GM19035 (cell line): ENCODE measurements around the gene METTL25.
"Not testable (repeated sequence)": the region's sequence is repeated elsewhere in the genome, so short reads cannot be mapped to it uniquely, and the experiment has no call there.

Experiments used
- ATAC-seq: cut with Tn5 transposase; IDR thresholded peaks from one replicate; pipeline ENCODE4 v1.9.1; 2021; ENCODE audit not compliant: unreplicated experiment

Gene METTL25

GRCh38 chr12:82358200-82359114, at the start of gene METTL25, which contains the start of gene CCDC59:
Gene METTL25, plus strand, starts transcription at chr12:82358529. Its CDS starts 37 bp downstream, at chr12:82358566.
Gene CCDC59, minus strand, starts transcription at chr12:82358387. Its CDS starts 11 bp downstream, at chr12:82358376.
- peak; percentile 95 for ATAC-seq

- no peak for ATAC-seq
These were observed 43.9 kb upstream of the METTL25 start for GRCh38 chr12:82314406-82314892.

GRCh38 chr12:82319276-82319675, 39.1 kb upstream of the METTL25 start:
- no peak for ATAC-seq

- ATAC-seq: no peak
These were observed 32.6 kb upstream of the METTL25 start for GRCh38 chr12:82325540-82326336.

- no peak for ATAC-seq
These were observed 31.3 kb upstream of the METTL25 start for GRCh38 chr12:82326905-82327503.

- ATAC-seq: no peak
These were observed 30.5 kb upstream of the METTL25 start for GRCh38 chr12:82327861-82328260.

GRCh38 chr12:82329508-82329907, 28.8 kb upstream of the METTL25 start:
- no peak for ATAC-seq

GRCh38 chr12:82350161-82350560, 8.2 kb upstream of the METTL25 start:
- no peak for ATAC-seq

- ATAC-seq: no peak
These were observed 6.9 kb upstream of the METTL25 start for GRCh38 chr12:82351390-82351789.

- no peak for ATAC-seq
These were observed 989 bp upstream of the METTL25 start for GRCh38 chr12:82357340-82357739.

- ATAC-seq: no peak
These were observed 507 bp upstream of the METTL25 start for GRCh38 chr12:82357845-82358199.

GRCh38 chr12:82359115-82359478, 768 bp downstream of the METTL25 start:
- ATAC-seq: peak; percentile 10

- not testable (repeated sequence) for ATAC-seq
These were observed 2.5 kb downstream of the METTL25 start for GRCh38 chr12:82360834-82361233.

- no peak for ATAC-seq
These were observed 3.2 kb downstream of the METTL25 start for GRCh38 chr12:82361461-82361915.

- ATAC-seq: no peak
These were observed 5.7 kb downstream of the METTL25 start for GRCh38 chr12:82363990-82364389.

- ATAC-seq: no peak
These were observed 7.9 kb downstream of the METTL25 start for GRCh38 chr12:82366197-82366596.

GRCh38 chr12:82375201-82375600, 16.9 kb downstream of the METTL25 start:
- no peak for ATAC-seq

- no peak for ATAC-seq
These were observed 20.7 kb downstream of the METTL25 start for GRCh38 chr12:82378997-82379396.

- no peak for ATAC-seq
These were observed 25.7 kb downstream of the METTL25 start for GRCh38 chr12:82383930-82384552.

GRCh38 chr12:82398879-82399278, 40.5 kb downstream of the METTL25 start:
- ATAC-seq: no peak

- ATAC-seq: no peak
These were observed 42.5 kb downstream of the METTL25 start for GRCh38 chr12:82400819-82401218.
